Measurements from ENCODE around the gene TNFRSF1B. TPM values are rescaled to one million over a fixed set of nuclear protein-coding genes. Genes with fewer than 3 reads are reported as not detected.

The TNFRSF1B gene
- total RNA-seq, 1 donor from 2014 or later, result 16.8 TPM

DNA sequence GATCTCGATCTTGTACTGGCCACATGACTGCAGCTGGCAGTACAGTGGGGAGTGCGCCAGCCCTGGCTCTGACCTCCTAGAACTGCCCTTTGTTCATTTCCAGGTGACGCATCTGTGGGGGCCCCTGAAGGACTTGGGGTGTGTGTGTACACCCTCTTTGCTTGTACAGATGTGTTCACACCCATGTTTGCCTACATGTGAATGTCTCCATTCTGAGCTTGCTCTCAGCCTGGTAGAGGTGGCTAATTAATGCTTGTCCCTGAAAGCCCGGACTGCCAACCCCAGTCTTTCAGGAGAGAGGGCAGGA lies 19.8 kb downstream of the TNFRSF1B start:
- ATAC-seq (peak; percentile 60), DNase-seq (ENCODE audit: low spot score) (peak; percentile 83)

DNA sequence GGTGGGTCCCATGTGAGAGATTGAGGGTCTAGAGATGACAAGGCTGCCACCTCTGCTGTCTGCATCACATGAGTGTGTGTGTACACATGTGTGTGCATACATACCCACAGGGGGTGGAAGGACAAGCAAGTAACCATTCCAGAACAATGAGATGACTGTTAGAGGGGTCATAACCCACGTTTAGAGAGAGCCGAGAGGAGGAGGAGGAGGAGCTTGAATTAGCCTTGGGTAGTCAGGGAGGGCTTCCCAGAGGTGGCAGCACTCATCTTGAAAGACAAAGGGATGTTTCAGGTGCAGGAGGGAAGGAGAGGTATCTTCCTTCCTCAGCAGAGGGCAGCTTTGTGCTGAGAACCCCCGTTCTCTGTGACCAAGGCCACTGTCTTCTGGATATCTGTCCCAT lies 21.3 kb downstream of the TNFRSF1B start:
- ATAC-seq, result no peak
- no peak for DNase-seq (ENCODE audit: low spot score)

DNA sequence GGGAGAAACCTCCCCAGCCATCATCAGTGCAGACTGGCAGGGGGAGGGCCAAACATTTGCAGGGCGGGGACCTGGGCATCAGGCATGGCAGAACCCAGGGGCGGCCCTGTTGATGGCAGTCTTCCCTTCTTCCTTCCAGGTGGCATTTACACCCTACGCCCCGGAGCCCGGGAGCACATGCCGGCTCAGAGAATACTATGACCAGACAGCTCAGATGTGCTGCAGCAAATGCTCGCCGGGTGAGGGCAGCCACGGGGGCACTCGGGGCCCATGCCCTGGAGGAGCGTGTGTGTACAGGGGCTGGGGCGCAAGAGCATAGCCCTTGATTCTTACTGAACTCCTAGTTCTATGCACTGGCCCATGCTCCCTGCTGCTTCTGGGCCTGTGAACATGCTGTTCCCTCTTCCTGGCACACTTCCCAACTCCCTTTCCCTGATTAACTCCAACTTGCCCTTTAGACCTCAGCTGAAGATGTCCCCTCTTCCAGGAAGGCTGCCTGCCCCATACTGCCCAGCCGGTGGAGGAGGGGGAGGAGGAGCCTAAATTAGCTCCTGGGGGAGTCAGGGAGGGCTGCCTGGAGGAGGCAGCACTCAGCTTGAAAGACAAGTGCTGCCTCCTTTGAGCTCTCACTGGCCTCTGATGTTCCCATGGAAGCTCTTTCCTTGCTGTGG lies 22.0 kb downstream of the TNFRSF1B start:
- ATAC-seq, result peak; percentile 37
- DNase-seq (ENCODE audit: low spot score), result peak; percentile 64

DNA sequence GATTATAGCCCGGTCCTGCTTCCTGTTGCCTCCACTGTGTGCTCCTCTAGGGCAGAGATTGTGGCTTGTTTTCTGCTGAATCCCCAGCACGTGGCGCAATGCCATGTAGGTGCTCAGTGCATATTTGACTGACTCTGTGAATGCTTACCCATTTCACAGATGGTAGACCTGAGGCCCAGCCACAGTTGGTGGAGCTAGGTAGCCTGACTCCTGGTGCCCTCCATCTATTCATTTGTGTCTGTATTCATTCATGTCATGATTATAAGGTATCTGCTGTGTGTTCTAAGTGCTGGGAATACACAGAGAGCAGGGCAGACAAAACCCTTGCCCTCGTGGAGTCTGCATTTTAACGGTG lies 22.5 kb downstream of the TNFRSF1B start:
- no peak for DNase-seq (ENCODE audit: low spot score)
- no peak for ATAC-seq

DNA sequence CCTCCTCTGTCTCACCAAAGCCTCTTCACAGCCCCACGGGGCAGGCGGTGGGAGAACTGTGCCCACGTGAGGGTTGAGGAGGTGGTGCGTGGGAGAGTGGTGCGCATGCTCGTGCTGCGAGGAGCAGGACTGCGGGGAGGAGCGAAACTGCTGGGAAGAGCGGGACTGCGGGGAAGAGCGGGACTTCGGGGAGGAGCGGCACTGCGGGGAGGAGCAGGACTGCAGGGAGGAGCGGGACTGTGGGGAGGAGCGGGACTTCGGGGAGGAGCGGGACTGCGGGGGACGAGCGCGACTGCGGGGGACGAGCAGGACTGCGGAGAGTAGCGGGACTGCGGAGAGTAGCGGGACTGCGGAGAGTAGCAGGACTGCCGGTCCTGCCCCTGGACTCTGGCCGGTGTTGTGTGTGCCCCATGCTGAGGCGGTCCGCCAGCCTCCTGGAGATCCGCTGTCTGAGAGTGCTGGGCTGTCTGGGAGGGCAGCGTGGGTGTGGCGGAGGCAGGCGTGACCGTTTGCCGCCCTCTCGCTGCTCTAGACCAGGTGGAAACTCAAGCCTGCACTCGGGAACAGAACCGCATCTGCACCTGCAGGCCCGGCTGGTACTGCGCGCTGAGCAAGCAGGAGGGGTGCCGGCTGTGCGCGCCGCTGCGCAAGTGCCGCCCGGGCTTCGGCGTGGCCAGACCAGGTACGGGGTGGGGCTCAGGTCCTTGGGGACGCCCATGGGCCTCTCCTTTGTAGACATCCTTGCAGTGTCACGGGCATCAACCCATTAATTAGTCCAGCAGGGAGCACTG lies 24.6 kb downstream of the TNFRSF1B start:
- ATAC-seq (no peak), DNase-seq (ENCODE audit: low spot score) (no peak)

DNA sequence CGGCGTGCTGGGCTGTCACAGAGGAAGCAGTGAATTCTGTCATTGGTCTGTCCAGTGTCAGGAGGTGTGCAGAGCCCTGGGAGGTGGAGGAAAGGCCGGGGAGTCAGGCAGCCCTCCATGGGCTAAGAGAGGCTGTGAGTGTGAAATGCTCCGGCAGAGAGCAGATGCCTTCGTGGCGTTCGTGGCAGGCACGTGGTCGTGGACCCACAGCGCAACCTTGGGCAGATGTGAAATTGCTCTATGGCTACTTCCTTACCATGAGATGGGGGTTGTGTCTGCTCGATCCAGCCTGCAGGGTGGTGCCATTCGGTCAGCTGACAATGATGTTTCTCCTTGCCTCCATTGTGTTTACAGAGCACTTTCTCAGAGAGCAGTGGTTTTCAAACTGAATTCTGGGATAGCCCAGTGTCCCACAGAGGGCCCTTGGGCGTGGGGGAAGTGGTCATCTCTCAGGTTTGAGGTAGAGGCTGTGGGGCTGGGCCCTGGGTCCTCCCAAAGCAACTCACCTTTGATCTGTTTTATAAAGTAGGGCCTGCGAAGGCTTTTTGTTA lies 27.9 kb downstream of the TNFRSF1B start:
- no peak for DNase-seq (ENCODE audit: low spot score)
- ATAC-seq, result no peak

DNA sequence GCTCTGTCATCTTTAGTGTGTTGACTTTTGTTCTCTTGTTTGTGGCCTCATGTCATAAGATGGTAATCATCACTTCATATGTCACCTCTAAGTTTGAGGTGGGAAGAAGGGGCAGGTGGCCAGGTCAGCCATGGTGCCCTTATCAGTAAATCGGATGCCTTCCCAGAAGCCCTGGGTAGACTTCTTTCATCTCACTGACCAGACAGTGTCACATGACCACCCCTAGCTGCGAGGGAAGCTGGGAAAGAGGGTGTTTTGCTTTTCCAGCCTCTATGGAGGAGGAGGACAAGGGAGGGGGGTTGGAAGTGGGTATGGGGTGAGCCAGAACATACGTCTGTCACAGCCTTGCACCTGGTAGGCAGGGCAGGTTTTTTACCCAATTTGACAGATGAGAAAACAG lies 28.6 kb downstream of the TNFRSF1B start:
- ATAC-seq (no peak), DNase-seq (ENCODE audit: low spot score) (no peak)

DNA sequence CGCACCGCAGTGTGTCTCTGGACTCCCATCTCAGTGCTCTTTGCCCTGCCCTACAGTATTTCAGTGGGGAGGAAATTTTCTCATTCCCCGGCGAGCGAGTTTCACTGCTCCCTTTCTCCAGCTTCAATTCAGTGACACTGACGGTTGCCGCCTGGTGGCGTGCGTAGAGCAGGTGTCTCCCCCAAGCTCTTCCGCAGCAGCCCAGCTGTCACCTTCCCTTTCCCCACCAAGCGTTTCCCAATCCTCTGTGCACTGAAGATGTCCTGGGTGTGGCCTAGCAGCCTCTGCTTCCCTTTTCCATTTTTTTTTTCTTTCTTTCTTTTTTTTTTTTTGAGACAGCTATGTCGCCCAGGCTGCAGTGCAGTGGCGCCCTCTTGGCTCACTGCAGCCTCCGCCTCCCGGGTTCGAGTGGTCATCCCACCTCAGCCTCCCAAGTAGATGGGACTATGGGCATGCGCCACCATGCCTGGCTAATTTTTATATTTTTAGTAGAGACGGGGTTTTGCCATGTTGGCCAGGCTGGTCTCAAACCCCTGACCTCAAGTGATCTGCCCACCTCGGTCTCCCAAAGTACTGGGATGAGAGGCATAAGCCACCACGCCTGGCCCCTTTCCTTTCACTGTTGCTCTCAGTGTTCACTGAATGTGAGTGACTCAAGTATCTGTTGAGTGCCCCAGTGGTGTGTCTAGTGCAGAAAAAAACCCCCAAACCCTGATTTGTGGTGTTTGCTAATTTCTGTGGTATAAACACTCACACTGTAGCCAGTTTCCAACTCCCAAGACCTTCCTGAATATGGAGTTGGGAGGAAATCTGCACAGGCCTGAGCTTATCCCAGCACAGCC lies 30.1 kb downstream of the TNFRSF1B start:
- ATAC-seq (peak; percentile 44), DNase-seq (ENCODE audit: low spot score) (no peak)

DNA sequence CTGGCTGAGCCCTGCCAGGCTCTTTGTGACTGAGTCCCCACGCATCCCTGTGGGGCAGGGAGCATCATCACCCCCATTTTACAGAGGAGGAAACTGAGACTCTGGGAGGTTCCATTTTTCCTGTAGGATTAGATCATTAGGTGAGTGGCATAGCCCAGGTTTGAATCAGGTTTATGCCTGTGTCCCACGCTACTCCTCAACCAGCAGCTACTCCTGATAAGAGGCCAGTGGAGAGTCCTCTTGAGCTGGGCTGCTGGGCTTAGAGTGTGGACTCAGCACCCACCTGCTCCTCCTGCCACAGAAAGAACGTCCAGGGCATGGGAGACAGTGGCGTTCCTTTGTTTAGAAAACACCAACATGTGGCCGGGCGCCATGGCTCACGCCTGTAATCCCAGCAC lies 30.7 kb downstream of the TNFRSF1B start:
- ATAC-seq, result no peak
- DNase-seq (ENCODE audit: low spot score), result no peak

DNA sequence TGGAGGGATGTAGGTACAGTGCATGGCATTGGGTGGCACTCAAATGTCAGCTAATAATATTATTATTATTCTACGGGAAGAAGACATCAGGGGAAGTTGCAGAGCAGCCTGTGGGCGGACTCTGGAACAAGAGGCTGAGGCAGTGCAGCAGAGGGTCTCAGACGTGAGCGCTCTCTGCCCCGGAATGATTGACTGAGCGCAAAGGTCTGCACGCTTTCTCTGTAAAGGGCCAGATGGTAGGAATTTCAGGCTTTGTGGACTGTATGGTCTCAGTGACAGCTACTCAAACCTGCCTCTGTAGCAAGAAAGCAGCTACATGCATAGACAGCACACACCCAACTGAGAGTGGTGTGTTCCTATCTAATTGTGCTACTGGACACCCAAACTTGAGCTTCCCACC lies 33.4 kb downstream of the TNFRSF1B start:
- ATAC-seq (no peak), DNase-seq (ENCODE audit: low spot score) (no peak)

DNA sequence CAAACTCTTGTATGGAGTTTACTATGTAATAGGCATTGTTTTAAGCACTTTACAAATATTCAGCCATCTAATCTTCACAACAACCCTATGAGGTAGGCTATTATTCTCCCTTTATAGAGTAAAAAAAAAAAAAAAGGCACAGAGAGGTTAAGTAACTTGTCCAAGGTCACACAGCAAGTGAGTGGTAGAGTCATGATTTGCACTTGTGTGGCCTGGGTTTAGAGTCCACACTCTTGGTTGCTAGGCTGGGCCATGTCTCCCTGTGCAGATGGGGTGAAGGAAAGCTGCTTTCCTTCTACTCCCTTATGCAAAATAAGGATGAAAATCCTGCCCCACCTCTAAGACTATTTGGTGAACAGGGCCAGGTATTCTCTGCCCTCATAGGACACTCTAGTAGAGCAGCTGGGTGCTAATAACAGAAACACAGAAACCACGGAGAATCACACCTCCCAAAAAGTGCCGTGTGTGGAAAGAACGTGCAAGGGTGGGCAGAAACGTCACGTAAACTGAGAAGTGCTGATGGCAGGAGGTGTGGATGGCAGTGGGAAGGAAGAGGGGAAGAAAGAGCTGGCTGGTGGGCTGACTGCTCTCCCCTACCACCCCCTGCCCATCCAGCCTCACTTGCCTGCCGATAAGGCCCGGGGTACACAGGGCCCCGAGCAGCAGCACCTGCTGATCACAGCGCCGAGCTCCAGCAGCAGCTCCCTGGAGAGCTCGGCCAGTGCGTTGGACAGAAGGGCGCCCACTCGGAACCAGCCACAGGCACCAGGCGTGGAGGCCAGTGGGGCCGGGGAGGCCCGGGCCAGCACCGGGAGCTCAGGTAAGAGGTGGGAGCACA lies 34.8 kb downstream of the TNFRSF1B start:
- no peak for DNase-seq (ENCODE audit: low spot score)
- no peak for ATAC-seq

DNA sequence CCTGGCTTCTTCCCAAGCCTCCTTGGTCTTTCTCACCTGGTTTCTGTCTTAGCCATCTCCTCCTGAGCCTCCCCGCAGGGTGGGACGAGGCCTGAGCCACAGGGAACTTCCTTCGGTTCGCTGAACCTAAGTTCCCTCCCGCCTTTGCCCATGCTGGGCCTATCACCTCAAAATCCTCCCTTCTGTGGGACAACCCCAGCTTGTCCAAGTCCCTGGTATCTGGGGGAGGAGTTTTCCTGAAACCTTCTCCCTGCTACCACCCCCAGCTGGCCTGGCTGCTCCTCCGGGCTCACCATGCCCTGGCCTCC lies 35.4 kb downstream of the TNFRSF1B start:
- ATAC-seq, result no peak
- no peak for DNase-seq (ENCODE audit: low spot score)

DNA sequence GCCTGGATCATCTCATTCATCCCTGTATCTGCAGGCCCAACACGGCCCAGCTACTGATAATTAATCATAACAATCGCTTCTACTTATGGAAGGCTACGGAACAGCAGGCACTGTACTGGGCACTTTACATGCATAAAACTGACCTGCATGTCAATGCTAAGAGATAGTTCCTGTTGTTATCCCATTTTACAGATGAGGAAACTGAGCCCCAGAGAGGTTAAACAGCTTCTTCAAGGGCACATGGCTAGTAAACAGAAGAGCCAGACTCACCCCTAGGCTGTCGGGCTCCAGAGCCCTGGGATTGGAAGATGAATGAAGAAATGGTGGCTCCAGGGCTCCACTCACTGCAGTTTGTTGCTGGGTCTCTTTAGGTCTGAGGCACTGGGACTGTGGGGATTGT lies 35.8 kb downstream of the TNFRSF1B start:
- no peak for ATAC-seq
- no peak for DNase-seq (ENCODE audit: low spot score)

DNA sequence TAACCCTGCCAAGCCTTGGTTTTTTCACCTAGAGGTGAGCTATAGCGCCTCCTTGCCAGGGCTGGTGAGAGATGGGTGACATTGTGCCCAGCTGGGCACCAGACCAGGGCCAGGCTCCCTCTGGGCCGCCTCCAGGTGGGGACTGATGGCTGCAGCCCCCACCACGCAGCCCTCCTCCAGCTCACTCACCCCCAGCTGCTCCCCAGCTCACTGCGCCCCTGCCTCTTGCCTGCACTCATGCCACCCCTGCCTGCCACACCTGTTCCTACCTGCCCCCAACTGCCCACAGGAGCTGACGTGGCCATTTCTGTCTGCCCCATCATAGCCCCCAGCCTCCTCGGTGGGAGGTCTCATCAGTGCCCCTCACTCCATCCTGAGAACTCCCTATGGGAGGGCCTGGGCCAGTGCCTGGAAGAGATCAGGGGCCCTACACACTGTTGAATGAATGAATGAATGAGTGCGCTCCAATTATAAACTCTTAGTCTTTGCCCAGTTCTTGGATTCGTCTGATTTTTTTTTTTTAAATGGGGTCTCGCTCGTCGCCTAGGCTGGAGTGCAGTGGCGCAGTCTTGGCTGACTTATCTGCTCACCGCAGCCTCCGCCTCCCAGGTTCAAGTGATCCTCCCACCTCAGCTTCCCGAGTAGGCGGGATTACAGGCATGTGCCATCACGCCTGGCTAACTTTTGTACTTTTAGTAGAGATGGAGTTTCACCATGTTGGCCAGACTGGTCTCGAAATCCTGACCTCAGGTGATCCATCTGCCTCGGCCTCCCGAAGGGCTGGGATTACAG lies 36.6 kb downstream of the TNFRSF1B start:
- ATAC-seq (no peak), DNase-seq (ENCODE audit: low spot score) (no peak)

DNA sequence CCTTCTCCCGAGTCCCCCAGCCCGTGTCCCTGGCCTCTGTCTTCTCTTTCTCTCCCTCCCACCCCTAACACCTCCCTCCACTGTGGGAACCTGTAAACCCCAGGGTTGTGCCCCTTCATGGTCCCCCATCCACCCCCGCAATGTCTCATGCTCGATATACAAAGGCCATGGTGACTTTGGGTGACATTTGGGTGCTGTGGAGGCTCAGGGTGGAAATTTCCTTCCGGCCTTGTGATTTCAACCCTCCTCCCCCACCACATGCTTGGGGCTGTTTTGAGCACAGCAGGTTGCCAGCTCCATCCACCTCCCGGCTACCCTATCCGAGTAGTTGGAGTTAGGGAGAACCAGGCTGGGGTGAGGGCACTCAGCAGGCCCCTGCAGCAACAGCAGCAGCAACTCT lies 37.3 kb downstream of the TNFRSF1B start:
- DNase-seq (ENCODE audit: low spot score) (no peak), ATAC-seq (no peak)

DNA sequence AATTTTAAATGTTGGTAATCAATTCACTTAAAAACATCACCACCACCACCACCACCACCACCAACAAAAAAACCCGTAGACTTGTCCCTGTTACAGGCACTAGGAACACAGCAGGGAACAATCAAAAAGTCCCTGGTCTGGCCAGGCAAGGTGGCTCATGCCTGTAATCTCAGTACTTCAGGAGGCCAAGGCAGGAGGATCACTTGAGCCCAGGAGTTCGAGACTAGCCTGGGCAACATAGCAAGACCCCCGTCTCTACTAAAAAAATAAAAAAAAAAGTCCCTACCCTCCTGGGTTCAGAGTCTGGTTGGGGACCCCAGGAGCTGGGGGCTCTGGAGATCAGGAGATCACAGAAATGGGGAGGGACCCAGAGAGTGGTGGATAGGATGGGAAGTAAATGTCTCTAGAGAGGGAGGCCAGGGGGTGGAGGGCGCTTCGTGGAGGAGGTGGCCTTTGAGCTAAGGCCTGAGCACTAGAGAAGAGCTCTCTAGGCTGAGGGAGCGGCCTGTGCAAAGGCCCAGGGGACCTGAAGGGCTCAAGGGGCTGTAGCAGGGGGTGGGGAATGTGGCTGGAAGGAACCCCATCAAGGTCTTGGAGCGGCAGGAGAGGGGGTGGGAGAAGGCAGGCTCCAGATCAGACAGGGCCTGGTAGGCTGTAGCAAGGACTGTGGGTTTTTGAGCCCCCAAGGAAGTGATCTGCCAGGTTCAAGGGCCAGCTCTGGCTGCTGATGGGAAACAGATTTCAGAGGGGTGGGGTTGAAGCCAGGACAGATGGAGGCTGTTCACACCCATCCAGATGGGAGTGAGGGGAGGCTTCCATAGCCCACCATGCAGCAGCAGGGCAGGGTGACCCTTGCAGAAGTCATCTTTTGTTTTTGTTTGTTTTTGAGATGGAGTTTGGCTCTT lies 38.2 kb downstream of the TNFRSF1B start:
- DNase-seq (ENCODE audit: low spot score) (no peak), ATAC-seq (no peak)

DNA sequence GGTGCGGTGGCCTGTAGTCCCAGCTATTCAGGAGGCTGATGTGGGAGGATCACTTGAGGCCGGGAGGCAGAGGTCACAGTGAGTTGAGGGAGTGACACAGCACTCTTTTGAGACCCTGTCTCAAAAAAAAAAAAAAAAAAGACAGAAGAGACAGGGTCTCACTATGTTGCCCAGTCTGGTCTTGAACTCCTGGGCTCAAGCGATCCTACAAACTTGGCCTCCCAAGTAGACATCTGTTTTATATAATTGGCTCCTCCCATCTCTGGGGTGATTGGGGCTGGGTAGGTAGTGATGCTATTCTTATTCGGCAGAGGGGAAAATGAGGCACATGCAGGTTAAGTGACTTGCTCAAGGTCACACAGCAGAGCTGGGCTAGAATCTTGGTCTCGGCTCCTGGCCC lies 39.4 kb downstream of the TNFRSF1B start:
- no peak for ATAC-seq
- no peak for DNase-seq (ENCODE audit: low spot score)

DNA sequence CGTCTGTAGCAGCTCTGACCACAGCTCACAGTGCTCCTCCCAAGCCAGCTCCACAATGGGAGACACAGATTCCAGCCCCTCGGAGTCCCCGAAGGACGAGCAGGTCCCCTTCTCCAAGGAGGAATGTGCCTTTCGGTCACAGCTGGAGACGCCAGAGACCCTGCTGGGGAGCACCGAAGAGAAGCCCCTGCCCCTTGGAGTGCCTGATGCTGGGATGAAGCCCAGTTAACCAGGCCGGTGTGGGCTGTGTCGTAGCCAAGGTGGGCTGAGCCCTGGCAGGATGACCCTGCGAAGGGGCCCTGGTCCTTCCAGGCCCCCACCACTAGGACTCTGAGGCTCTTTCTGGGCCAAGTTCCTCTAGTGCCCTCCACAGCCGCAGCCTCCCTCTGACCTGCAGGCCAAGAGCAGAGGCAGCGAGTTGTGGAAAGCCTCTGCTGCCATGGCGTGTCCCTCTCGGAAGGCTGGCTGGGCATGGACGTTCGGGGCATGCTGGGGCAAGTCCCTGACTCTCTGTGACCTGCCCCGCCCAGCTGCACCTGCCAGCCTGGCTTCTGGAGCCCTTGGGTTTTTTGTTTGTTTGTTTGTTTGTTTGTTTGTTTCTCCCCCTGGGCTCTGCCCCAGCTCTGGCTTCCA lies 40.1 kb downstream of the TNFRSF1B start:
- ATAC-seq (no peak), DNase-seq (ENCODE audit: low spot score) (no peak)

DNA sequence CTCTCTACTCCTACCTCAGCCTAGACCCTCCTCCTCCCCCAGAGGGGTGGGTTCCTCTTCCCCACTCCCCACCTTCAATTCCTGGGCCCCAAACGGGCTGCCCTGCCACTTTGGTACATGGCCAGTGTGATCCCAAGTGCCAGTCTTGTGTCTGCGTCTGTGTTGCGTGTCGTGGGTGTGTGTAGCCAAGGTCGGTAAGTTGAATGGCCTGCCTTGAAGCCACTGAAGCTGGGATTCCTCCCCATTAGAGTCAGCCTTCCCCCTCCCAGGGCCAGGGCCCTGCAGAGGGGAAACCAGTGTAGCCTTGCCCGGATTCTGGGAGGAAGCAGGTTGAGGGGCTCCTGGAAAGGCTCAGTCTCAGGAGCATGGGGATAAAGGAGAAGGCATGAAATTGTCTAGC lies 41.5 kb downstream of the TNFRSF1B start:
- no peak for DNase-seq (ENCODE audit: low spot score)

More for the DNA sequence above, 41.5 kb downstream of the TNFRSF1B start:
- ATAC-seq, result peak; percentile 7
